ENCODE results near the gene PLIN5. TPM values are rescaled to one million over a fixed set of nuclear protein-coding genes. Genes with fewer than 3 reads are reported as not detected.

The PLIN5 gene
- total and polyA plus RNA-seq, 4 donors = 13.3 to 83.8 (median 56.6) TPM

- TF ChIP-seq CTCF (IDR thresholded peaks at IDR 0.05; ENCODE audit: low read depth, low read length, missing input control) (no peak), SP1 (IDR thresholded peaks at IDR 0.05) (no peak), EGR1 (IDR thresholded peaks at IDR 0.05; ENCODE audit: low read depth in 2 of 2) (no peak), RXRA (IDR thresholded peaks at IDR 0.05) (no peak)
Observed at GRCh38 chr19:4513248-4513647, 21.8 kb downstream of the PLIN5 start (continued).

- H3K9ac ChIP-seq (ENCODE audit: low read depth in 1 of 2, low read length in 2 of 2) = no peak overlapping the region
Observed at GRCh38 chr19:4512070-4512469, 23.0 kb downstream of the PLIN5 start.

GRCh38 chr19:4511300-4512054 is 23.5 kb downstream of the PLIN5 start:
- Histone ChIP-seq H3K9me3 (ENCODE audit: control insufficient read depth in 4 of 4, low read length in 3 of 4) (no peaks in the 10 kb centered on the region), H3K4me3 (ENCODE audit: low read depth in 1 of 3, low read length in 3 of 3) (no peak overlapping the region), H3K4me1 (ENCODE audit: control insufficient read depth in 4 of 4, insufficient read depth in 4 of 4, low read length in 3 of 4) (peaks cover 0 to 2% (median under 1%) of the 10 kb centered on the region in 4 donors), H3K27ac (ENCODE audit: low read depth in 1 of 2, low read length in 2 of 2) (no peak overlapping the region), H3K36me3 (ENCODE audit: control insufficient read depth in 4 of 4, insufficient read depth in 3 of 4, low read depth in 1 of 4, low read length in 3 of 4) (peaks cover 7 to 55% (median 24%) of the 10 kb centered on the region in 4 donors), H3K27me3 (ENCODE audit: control insufficient read depth in 4 of 4, insufficient read depth in 4 of 4, low read length in 3 of 4) (no peaks in the 10 kb centered on the region), H3K9ac (ENCODE audit: low read depth in 1 of 2, low read length in 2 of 2) (no peak overlapping the region)
- DNase-seq (ENCODE audit: low spot score) = no peak
- 84% methylated on average over 27 of the region's 27 CpGs for WGBS
- no peak for TF ChIP-seq MAX (IDR thresholded peaks at IDR 0.05)
- TF ChIP-seq ZBTB33 (IDR thresholded peaks at IDR 0.05) = no peak
- TF ChIP-seq EGR1 (IDR thresholded peaks at IDR 0.05; ENCODE audit: low read depth in 2 of 2) = no peak
- no peak for TF ChIP-seq JUND (IDR thresholded peaks at IDR 0.05)
- no peak for TF ChIP-seq YY1 (IDR thresholded peaks at IDR 0.05)
- no peak for TF ChIP-seq NR2F2 (IDR thresholded peaks at IDR 0.05)
- TF ChIP-seq FOXA1 (IDR thresholded peaks at IDR 0.05) = no peak
- no peak for TF ChIP-seq SP1 (IDR thresholded peaks at IDR 0.05)
- no peak for TF ChIP-seq TAF1 (conservative IDR thresholded peaks at IDR 0.05)
- no peak for TF ChIP-seq GABPA (IDR thresholded peaks at IDR 0.05 in 1 of 2, conservative IDR thresholded peaks at IDR 0.05 in 1 of 2)
- no peak for TF ChIP-seq HNF4A (conservative IDR thresholded peaks at IDR 0.05)
- TF ChIP-seq HNF4G (IDR thresholded peaks at IDR 0.05) = no peak
- no peak for TF ChIP-seq FOXA2 (IDR thresholded peaks at IDR 0.05)

More at GRCh38 chr19:4512070-4512469, 23.0 kb downstream of the PLIN5 start:
- Histone ChIP-seq H3K9me3 (ENCODE audit: control insufficient read depth in 4 of 4, low read length in 3 of 4) (no peaks in the 10 kb centered on the region), H3K36me3 (ENCODE audit: control insufficient read depth in 4 of 4, insufficient read depth in 3 of 4, low read depth in 1 of 4, low read length in 3 of 4) (peaks cover 7 to 50% (median 23%) of the 10 kb centered on the region in 4 donors), H3K27me3 (ENCODE audit: control insufficient read depth in 4 of 4, insufficient read depth in 4 of 4, low read length in 3 of 4) (no peaks in the 10 kb centered on the region), H3K27ac (ENCODE audit: low read depth in 1 of 2, low read length in 2 of 2) (no peak overlapping the region), H3K4me1 (ENCODE audit: control insufficient read depth in 4 of 4, insufficient read depth in 4 of 4, low read length in 3 of 4) (peaks cover 0 to 6% (median 4%) of the 10 kb centered on the region in 4 donors), H3K4me3 (ENCODE audit: low read depth in 1 of 3, low read length in 3 of 3) (no peak overlapping the region)
- TF ChIP-seq RXRA (IDR thresholded peaks at IDR 0.05) = no peak
- WGBS = 96% methylated on average over 17 of the region's 17 CpGs
- DNase-seq (ENCODE audit: low spot score) = no peak

Measured in liver (tissue), 9 donors.